AG09309 (cell line): ENCODE measurements around the gene CDKL4.

ENCODE experiments used
- DNase-seq: peaks from one replicate; pipeline ENCODE4 v3.0.0-alpha.2; 2010; ENCODE audit warnings: low read depth
- H3K4me3 ChIP-seq: 2 replicates; pipeline ENCODE4 v1.5.1; 2011; ENCODE audit warnings: mild to moderate bottlenecking, low read depth, low read length, moderate library complexity; ENCODE audit not compliant: control insufficient read depth
- CTCF ChIP-seq: IDR thresholded peaks from 2 replicates; pipeline ENCODE4 v1.5.1; 2011; ENCODE audit warnings: mild to moderate bottlenecking, low read depth, low read length, inconsistent platforms; ENCODE audit not compliant: insufficient read depth, control insufficient read depth; ENCODE audit errors: missing control alignments

CDKL4 gene

GRCh38 chr2:39234754-39235153 lies 9.0 kb downstream of the CDKL4 start:
- no peak for TF ChIP-seq CTCF
- DNase-seq, result no peak
- H3K4me3 ChIP-seq, result no peak overlapping the region

- no peak overlapping the region for H3K4me3 ChIP-seq
- TF ChIP-seq CTCF, result no peak
- peak; percentile 27 for DNase-seq
Observed at GRCh38 chr2:39232141-39232540, 11.6 kb downstream of the CDKL4 start.

GRCh38 chr2:39228413-39229209 lies 15.2 kb downstream of the CDKL4 start:
- DNase-seq, result no peak
- H3K4me3 ChIP-seq, result no peak overlapping the region; the same call in 1 of the 2 replicates
- no peak for TF ChIP-seq CTCF

GRCh38 chr2:39227628-39228412 lies 15.9 kb downstream of the CDKL4 start:
- peak; percentile 13 for DNase-seq
- peak; percentile 94 for TF ChIP-seq CTCF
- H3K4me3 ChIP-seq, result no peak overlapping the region

GRCh38 chr2:39225567-39225966 lies 18.2 kb downstream of the CDKL4 start:
- DNase-seq, result no peak
- no peak overlapping the region for H3K4me3 ChIP-seq
- TF ChIP-seq CTCF, result no peak

- TF ChIP-seq CTCF, result no peak
- no peak overlapping the region for H3K4me3 ChIP-seq
- DNase-seq, result no peak
Observed at GRCh38 chr2:39223909-39224308, 19.9 kb downstream of the CDKL4 start.
